Activated B cell treated with CpG ODN at 0.5 μM for 24 hours (primary cell): ENCODE data around the gene AOC1. TPM values are rescaled to one million over a fixed set of nuclear protein-coding genes. Genes with fewer than 3 reads are reported as not detected.

Experiments
- ATAC-seq: fragments of 200-7000 bp; cut with Tn5 transposase; one replicate; pipeline ENCODE4 v1.10.0; 2021; ENCODE audit warnings: low read depth, mild to moderate bottlenecking, moderate library complexity
- CTCF ChIA-PET: fragments of 350-600 bp; sonication (Branson Sonifier 250); formaldehyde crosslinking; loops from one replicate; lab custom pipeline; 2021; ENCODE audit warnings: antibody characterized with exemption; lab: Charles Lee
- POLR2A ChIA-PET: fragments of 350-600 bp; sonication (Branson Sonifier 250); formaldehyde crosslinking; loops from one replicate; lab custom pipeline; 2021; ENCODE audit warnings: antibody characterized with exemption; lab: Charles Lee
- DNase-seq: peaks from one replicate; pipeline ENCODE4 v3.0.0; 2022
- H3K27ac Mint-ChIP-seq: one replicate; pipeline ENCODE4 v1.8.0; 2020; ENCODE audit warnings: mixed read lengths
- H3K27me3 Mint-ChIP-seq: one replicate; pipeline ENCODE4 v1.8.0; 2021; ENCODE audit warnings: mixed read lengths
- H3K36me3 Mint-ChIP-seq: one replicate; pipeline ENCODE4 v1.8.0; 2021; ENCODE audit warnings: low read depth, mixed read lengths
- H3K4me1 Mint-ChIP-seq: one replicate; pipeline ENCODE4 v1.8.0; 2021; ENCODE audit warnings: mixed read lengths
- H3K4me3 Mint-ChIP-seq: one replicate; pipeline ENCODE4 v1.8.0; 2020; ENCODE audit warnings: mild to moderate bottlenecking, mixed read lengths
- H3K9me3 Mint-ChIP-seq: one replicate; pipeline ENCODE4 v1.8.0; 2020; ENCODE audit warnings: mixed read lengths
- intact Hi-C: fragments of 100-400 bp; cut with micrococcal nuclease; formaldehyde crosslinking; loops from one replicate; pipeline ENCODE4 v1.15.1; 2024
- total RNA-seq: library from RNA; stranded (reverse); gene quantifications from 2 replicates; pipeline ENCODE4 v1.2.3, GENCODE V29; 2022
- TF ChIP-seq, protein P1 (sequence below): fragments of 200-600 bp; IDR thresholded peaks from one replicate; pipeline ENCODE4 v1.8.0; 2022; ENCODE audit warnings: antibody characterized with exemption, mild to moderate bottlenecking

The AOC1 gene
- total RNA-seq, 1 donor from 2014 or later, result not detected

DNA sequence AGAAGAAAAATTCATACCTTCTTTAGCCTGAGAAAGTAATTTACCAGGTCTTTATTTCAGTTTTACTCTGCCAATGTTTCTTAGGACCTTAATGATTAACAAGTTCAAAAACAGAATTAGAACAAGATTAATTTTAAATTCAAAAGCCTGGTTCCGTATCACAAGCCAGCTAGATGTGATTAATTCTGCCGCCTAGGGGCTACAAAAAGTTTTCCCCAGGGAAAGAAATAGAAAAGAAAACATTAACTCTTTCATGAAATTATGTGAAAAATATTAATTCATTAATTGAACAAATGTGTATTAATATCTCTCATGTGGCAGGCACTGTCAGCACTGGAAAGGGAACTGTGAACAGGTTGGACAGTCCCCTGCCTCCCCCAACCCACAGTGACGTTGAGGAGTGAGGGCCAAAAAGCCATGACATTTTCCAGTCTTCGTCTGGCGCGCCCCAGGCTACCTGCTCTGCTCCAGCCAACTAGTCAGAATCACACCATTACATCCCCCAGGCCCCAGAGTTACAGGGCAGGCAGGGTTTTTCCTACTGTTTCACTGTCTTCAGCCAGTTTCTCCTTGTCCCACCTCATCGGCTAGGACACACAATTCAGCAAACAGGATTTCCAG is 31.6 kb upstream of the AOC1 start:
- Mint-ChIP-seq H3K27me3 (peaks cover 10% of the 10 kb centered on the region), H3K36me3 (no peaks in the 10 kb centered on the region), H3K9me3 (peaks cover 12% of the 10 kb centered on the region), H3K27ac (no peak overlapping the region), H3K4me3 (no peak overlapping the region), H3K4me1 (no peaks in the 10 kb centered on the region)
- intact Hi-C loops, result no loop called here
- TF ChIP-seq, protein P1, sequence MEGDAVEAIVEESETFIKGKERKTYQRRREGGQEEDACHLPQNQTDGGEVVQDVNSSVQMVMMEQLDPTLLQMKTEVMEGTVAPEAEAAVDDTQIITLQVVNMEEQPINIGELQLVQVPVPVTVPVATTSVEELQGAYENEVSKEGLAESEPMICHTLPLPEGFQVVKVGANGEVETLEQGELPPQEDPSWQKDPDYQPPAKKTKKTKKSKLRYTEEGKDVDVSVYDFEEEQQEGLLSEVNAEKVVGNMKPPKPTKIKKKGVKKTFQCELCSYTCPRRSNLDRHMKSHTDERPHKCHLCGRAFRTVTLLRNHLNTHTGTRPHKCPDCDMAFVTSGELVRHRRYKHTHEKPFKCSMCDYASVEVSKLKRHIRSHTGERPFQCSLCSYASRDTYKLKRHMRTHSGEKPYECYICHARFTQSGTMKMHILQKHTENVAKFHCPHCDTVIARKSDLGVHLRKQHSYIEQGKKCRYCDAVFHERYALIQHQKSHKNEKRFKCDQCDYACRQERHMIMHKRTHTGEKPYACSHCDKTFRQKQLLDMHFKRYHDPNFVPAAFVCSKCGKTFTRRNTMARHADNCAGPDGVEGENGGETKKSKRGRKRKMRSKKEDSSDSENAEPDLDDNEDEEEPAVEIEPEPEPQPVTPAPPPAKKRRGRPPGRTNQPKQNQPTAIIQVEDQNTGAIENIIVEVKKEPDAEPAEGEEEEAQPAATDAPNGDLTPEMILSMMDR, result no peak
- ChIA-PET CTCF (no interaction called here), POLR2A (no interaction called here)
- ATAC-seq (no peak), DNase-seq (no peak)

DNA sequence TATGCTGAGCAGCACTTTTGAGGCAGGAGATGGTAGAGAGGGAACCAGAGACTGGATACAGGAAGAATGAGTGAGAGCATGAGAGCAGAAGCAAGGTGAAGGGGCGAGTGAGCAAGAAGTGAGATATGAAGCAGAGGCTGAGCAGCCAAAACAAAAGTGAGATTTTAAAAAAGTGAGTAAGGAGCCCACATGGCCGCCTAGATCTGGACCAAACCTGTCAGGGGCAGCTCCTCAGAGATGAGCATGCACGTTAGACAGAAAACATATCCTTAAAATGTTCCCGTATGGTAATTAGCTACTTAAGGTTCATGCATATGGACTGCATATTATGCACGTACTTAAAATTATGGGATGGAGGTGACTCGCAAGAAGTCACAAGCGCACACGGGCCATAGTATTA is 29.3 kb upstream of the AOC1 start:
- Mint-ChIP-seq H3K4me3 (no peak overlapping the region), H3K9me3 (peaks cover 6% of the 10 kb centered on the region), H3K36me3 (no peaks in the 10 kb centered on the region), H3K27ac (no peak overlapping the region), H3K27me3 (peaks cover 14% of the 10 kb centered on the region), H3K4me1 (no peaks in the 10 kb centered on the region)
- intact Hi-C loops, result no loop called here
- TF ChIP-seq, protein P1, result no peak
- DNase-seq (no peak), ATAC-seq (no peak)
- CTCF ChIA-PET, result no interaction called here
- POLR2A ChIA-PET, result no interaction called here

DNA sequence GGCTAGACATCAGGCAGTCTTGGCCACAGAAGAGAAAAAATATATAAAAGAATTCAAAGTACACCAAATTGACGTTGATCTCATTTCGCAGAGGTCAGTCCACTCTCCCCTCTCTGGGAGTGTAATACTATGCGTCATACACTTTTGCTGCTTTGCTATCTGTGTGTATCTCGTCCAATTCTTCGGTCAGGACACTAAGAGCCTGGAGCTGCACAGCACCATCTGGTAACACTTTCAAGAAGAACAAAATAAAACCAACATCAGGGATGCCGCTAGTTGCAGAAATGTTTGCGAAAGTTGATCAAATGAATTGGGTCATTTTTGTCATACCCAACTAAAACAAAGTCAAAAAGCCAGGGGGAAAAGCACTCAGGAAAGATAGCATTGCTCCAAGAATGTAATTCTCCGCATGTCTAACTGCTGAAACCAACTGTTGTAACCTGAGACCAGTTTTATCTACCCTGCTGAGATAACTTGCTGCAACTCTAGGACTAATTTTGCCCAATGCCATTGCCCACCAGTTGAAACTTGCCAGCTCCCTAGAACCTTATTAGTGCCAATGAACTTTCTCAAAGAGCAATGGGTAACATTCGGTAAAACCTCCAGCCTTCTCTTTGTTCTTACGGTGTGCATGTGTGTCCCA is 28.7 kb upstream of the AOC1 start:
- intact Hi-C loops, result no loop called here
- TF ChIP-seq, protein P1, result no peak
- Mint-ChIP-seq H3K27me3 (peaks cover 14% of the 10 kb centered on the region), H3K9me3 (peaks cover 6% of the 10 kb centered on the region), H3K4me3 (no peak overlapping the region), H3K36me3 (no peaks in the 10 kb centered on the region), H3K4me1 (no peaks in the 10 kb centered on the region), H3K27ac (no peak overlapping the region)
- DNase-seq, result no peak
- POLR2A ChIA-PET, result no interaction called here
- ATAC-seq, result no peak
- CTCF ChIA-PET, result no interaction called here

DNA sequence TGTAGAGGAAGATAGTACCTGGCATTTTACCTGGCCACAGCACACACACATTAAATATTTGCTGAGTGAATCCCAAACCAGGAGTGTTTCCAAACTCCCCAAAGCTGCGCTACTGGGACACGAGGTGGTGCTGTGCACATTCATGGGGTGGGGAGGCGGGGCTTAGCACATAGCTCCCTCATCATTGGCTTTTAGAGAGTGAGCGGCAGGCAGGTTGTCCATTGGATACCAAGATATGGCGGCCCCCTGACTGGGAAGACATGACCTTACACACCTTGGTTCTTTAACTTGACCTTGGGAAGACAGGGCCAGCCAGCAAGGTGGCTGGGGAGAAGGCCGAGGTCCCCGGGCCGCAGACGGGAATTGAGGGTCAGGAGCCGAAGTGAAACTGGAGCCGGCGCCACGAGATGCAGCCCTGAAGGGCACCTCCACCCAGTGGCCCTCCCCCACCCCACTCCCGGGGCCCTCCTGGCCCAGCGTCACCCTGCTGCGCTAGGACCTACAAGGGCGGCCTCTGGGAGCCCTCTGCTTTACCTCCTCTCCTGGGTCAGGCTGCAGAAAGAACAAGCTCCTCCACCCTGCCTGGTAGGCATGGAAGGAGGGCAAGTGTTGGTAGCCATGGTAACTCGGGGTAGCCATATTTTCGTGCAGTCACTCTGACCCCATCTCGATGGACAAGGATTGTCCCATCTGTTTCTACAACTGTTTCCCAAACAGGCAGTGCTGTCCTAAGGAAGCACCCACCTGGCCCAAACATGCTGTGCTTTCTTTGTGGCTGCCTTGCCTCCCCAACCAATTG is 27.7 kb upstream of the AOC1 start:
- Mint-ChIP-seq H3K27me3 (peaks cover 14% of the 10 kb centered on the region), H3K27ac (no peak overlapping the region)
- CTCF ChIA-PET, result no interaction called here

More for the DNA sequence above, 27.7 kb upstream of the AOC1 start:
- Mint-ChIP-seq H3K36me3 (no peaks in the 10 kb centered on the region), H3K9me3 (peaks cover 6% of the 10 kb centered on the region), H3K4me1 (no peaks in the 10 kb centered on the region), H3K4me3 (no peak overlapping the region)
- POLR2A ChIA-PET, result no interaction called here
- intact Hi-C loops, result no loop called here
- DNase-seq (no peak), ATAC-seq (no peak)
- TF ChIP-seq, protein P1, result no peak
